COLO668 (cell line): ENCODE data around the gene ASCL3.
A peak's percentile ranks its signal among the peaks of the same experiment; 100 is the strongest.
"Not testable (repeated sequence)": the region's sequence is repeated elsewhere in the genome, so short reads cannot be mapped to it uniquely, and the experiment has no call there.

Experiments
- DNase-seq: peaks from one replicate; lab custom pipeline; 2025; ENCODE audit not compliant: unreplicated experiment; lab: John Stamatoyannopoulos, UW

The ASCL3 gene

DNA sequence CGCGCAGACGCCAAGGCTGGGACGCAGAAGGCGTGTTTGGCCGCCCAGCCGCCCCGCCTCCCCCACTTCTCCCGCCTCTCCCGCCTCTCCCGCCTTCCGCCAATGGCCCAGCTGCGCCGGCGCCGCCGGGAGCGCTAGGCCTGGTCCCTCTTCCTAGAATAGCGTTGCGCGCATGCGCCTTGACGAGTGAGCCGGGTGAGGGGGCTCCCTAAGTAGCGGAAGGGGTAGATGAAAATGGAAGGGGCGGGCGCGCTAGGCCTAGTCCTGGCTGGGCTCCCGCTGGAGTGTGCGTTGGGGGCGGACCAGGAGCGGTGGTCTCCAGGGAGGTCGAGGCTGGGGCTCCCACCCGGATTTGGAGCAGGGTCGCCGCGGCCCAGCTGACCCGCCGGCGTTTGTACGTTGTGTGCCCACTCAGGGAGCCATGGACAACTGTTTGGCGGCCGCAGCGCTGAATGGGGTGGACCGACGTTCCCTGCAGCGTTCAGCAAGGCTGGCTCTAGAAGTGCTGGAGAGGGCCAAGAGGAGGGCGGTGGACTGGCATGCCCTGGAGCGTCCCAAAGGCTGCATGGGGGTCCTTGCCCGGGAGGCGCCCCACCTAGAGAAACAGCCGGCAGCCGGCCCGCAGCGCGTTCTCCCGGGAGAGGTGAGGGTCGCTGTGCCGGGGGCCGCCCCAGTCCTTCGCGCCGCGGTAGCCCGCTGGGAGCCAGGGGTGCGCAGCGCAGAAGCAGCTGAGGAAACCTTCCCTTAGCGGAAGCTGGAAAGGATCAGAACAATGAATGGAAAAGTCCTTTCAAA lies 31.6 kb downstream of the ASCL3 start, which contains the start of gene AKIP1:
Gene AKIP1 (plus strand): TSS at position 161 of the 795 bp plus-strand sequence. CDS start 261 bp downstream, at position 422.
- peak; percentile 98 for DNase-seq

- DNase-seq: no peak
Observed at GRCh38 chr11:8910649-8911026, 32.2 kb downstream of the ASCL3 start.

DNA sequence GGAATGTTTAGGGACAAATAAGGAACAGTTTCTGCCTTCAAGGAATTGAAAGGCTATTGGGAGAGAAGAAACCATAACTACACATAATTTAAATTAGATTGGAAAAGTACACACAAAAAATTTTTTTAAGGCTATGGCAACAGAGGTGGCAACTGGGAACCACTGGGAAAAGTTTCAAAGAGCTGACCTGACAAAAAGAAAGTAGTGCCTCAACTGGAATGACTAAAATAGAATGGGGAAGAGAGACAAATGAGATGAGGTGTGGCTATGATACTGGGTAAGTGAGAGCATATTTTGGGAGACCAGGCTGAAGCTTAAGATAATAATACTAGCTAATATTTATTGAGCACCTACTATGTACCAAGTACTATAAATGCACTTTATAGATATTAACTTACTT lies 34.7 kb downstream of the ASCL3 start:
- no peak for DNase-seq

GRCh38 chr11:8907116-8907515 lies 35.7 kb downstream of the ASCL3 start:
- no peak for DNase-seq

DNA sequence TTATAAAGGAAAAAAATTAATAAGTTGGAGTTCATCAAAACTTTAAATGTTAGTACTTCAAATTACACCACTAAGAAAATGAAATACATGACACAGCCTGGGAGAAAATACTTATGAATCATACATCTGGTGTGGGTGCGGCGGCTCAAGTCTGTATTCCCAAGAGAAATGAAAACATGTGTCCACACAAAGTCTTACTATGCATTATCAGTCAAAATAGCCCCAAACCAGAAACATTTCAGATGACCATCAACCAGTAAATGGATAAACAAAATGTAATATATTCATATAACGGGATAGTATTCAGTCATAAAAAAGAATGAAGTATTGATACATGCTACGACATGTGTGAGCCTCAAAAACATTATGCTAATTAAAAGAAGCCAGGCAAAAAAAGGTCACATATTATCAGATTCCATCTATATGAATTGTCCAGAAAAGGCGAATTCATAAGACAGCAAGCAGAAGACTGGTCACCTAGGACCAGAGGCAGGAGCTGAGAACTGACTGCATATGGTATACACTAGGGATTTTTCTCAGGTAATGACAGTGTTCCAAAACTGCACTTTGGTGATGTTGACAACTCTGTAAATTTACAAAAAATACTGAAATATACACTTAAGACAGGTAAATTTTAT lies 37.2 kb downstream of the ASCL3 start:
- DNase-seq: no peak

DNA sequence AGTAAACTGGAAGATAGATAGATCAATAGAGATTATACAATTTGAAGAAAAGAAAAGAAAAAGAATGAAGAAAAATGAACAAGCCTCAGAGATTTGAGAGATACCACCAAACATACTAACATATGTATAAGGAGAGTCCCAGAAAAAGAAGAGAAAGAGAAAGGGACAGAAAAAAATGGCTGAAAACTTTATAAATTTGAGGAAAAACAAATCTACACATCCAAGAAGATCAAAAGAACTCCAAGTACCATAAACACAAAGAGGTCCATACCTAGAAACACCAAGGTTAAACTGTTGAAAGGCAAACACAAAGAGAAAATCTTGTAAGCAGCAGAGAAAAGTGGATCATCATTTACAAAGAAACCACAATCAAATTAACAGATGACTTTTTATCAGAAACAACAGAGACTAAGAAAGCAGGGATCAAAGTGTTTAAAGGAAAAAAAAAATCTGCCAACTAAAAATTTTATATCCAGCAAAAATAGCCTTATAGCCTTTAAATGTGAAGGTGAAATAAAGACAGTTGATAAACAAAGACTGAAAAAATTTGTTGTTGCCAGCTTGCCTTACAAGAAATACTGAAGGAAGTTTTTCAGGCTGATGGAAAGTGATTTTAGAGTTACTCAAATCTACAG lies 43.6 kb downstream of the ASCL3 start:
- no peak for DNase-seq

- not testable (repeated sequence) for DNase-seq
Observed at GRCh38 chr11:8891185-8891584, 51.6 kb downstream of the ASCL3 start.
